Amniotic stem cell (primary cell): Measurements from ENCODE around the gene ZSCAN21.
A peak's percentile ranks its signal among the peaks of the same experiment; 100 is the strongest.

Source experiments
- DNase-seq: peaks from one replicate; lab custom pipeline; 2025; lab: John Stamatoyannopoulos, UW

The ZSCAN21 gene

DNA sequence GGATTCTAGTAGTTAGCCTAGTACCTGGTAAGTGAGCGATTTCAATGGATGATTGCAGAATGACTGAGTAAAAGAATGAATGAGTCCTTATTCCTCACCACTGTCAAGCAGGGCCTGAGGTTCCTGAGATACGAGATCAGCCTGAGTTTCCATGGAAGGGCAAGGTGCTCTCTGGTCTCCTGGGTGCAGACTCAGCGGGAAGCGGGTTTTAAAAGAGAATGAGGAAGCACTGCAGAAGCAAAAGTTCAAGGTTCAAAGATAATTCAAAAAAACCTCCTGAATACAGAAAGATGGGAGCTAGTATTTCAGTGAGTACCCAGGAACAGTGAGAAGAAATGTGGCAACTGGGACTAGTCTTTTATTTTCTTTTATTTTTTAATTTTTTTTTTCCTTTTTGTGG lies 27.6 kb downstream of the ZSCAN21 start:
- no peak for DNase-seq

DNA sequence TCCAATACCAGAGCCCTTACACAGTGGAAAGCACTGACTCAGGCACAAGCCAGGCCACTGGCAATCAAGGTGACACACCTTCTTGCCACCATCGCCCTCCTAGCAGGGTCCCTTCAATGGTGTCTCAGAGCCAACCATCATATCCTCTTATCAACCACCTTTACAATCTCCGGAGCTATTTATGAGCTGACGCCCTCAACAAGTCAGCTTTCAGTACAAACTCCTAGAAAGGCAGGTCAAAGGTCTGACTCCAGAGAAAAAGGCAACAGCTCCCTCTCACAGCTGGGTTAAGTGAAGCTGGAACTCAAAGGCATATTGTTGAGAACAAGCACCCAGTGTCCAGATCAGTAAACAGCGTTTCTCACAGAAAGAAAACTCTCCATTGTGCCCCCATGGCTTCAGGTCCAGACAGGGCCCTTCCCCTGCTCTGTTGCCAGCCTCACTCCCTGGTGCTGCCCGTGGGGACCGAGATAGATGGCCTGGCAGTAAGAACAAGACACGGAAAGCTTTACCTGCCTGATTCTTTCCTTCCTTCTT lies 29.5 kb downstream of the ZSCAN21 start:
- DNase-seq: no peak

DNA sequence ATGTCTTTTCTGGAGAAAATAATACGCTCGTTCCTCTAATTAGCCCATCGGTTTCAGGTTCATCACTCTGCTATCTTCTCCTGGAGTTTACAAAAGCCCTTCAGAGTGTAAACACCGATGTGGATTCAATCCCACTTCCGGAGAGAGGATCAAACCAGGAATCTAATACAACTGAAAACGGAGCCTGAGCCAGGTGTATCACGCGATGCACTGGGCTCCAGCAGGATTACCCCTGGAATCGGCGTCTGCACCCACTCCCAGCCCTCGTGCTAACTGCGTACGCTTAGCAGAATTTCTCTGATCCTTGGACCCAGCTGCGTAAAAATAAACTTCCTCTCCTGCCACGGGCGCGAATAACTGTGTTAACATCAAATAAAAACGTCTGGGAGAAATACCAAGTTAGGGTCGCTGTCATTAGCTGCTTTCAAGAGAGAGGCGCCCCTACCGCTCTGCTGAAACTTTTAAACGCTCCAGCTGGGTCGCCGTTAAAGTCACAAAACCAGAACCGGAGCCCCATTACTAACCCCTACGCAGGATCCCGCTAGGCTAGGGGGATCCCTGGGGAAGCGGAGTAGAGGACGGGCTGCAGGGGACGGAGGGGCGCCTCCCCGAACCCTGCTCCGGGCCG lies 31.4 kb downstream of the ZSCAN21 start:
- no peak for DNase-seq

DNA sequence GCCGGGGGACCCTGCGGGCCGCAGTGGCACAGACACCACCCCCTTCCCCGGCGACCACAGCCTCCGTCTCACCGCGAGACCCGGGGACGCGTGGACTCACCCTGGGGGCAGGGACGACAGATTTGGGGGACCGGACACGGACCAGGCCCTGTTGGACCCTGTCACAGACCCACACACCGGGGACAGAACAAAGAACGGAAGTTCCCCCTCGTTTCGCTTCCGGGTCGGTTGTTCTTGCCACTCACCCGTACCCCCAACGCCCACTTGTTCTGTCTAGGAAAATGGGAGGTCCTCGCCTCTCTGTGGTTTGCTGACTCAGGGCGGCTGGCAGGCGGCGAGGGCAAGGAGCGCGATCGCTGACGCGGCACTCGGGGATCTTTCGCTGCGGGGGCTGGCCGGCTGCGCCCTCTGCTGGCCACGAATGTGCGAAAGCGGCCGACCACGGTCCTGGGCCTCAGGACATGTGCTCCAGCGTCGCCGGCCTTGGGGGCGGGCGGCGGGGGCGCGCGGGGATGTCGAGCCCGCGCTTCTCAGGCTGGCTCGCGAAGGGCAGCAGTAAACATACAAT lies 32.0 kb downstream of the ZSCAN21 start, which contains the start of gene ZNF3:
TSS of gene ZNF3 (minus strand) at position 189 of the 568 bp plus-strand sequence. CDS start 4,366 bp downstream, outside the sequence.
- peak; percentile 98 for DNase-seq

DNA sequence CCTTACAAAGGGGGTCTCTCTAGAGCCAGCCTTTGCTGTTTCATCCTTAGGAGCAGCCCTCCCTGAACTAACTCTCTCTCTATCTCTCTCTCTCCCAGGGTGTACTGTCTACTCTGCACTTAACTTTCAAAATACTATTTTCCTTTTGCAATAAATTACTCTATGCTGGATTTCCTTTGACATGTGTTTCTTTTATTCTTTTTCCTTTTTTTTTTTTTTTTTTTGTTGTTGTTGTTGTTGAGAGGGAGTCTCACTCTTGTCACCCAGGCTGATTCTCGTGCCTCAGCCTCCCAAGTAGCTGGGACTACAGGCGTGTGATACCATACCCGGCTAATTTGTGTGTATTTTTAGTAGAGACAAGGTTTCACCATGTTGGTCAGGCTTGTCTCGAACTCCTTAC lies 33.4 kb downstream of the ZSCAN21 start:
- DNase-seq: no peak

DNA sequence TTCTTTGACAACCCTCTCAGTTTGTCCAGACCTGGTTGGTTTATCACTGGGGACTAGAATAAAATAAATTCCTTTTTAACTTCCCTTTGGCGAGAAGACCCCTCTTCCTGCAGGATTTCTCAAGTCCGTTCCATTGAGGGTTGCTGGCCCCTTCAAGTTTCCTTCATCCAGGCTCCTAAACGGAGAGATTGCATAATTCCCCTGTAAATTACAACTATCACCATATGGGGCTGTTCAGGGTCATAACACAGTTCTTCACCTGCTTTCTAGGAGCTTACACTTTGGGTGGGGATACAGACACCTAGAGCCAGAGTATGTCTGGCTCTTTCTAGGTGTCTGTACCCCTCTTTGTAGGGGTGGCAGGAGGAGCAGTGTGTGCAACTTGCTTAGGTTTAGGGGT lies 35.9 kb downstream of the ZSCAN21 start:
- no peak for DNase-seq

DNA sequence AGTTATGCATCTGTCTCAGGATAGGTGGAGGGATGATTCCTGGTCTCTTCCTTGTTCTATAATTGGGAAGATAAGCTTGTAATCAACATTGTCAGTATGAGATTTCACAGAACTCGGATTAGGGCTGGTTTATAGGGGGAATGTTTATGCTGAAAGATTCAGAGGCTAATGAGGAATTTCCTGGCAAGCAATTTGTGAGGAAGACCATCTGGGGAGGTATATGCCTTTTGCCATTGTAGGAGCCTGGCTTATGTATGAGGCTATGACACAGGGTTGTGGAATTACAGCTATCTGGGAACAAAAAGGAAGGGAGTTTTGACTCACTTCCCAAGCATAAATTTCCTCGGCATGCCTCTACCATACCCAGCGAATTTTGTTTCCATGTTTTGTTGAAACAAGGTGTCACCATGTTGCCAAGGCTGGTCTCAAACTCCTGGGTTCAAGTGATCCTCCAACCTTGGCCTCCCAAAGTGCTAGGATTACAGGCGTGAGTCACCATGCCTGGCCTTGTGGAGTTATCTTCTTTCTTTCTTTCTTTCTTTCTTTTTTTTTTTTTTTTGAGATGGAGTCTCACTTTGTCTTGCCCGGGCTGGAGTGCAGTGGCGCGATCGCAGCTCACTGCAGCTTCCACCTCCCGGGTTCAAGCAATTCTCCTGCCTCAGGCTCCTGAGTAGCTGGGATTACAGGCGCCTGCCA lies 37.6 kb downstream of the ZSCAN21 start:
- peak; percentile 80 for DNase-seq

DNA sequence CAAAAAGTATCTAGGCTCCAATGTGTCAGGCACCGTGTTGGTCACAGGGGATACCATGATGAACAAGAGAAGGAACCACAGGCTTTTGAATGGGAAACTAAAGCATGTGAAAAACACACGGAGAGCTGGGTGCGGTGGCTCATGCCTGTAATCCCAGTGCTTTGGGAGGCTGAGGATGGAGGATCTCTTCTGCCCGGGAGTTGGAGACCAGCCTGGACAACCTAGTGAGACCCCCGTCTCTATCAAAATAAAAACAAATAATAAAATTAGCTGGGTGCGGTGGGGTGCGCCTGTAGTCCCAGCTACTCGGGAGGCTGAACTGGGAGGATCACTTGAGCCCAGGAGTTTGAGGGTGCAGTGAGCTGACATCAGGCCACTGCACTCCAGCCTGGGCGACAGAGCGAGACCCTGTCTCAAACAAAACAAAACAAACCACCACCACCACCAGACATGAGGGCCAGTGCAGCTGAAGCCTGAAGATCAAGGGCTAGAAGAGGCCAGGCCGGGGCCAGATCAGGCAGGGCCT lies 38.6 kb downstream of the ZSCAN21 start:
- no peak for DNase-seq

DNA sequence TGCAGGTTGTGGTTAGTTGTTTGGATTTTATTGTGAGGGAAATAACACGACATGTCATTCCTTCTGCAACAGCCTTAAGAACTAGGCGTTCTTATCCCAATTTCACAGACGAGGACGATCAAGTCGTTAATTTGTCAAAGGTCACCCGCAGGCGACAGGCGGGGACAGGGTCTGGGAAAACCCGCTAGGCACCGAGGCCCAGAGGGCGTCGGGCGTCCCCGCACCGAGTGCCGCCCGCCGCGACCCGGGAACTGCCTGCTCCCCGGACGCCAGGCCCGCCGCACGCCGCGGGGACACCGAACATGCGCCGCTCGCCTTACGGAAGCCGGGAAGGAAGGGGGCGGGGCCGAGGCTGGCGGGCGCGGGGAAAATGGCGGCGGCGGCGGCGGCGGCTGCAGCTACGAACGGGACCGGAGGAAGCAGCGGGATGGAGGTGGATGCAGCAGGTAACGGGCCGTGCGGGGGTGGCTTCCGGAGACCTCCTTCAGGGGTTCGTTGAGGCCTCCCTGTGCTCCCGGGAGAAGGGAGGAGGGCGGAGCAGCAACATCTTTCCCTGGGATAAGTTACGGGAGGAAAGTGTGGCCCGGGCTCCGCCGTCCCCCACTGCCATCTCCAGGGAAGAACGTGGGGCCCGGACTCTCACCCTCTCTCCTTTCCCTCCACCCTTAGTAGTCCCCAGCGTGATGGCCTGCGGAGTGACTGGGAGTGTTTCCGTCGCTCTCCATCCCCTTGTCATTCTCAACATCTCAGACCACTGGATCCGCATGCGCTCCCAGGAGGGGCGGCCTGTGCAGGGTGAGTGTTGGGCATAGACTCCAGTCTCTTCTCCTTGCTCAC lies 39.3 kb downstream of the ZSCAN21 start, which contains the start of gene COPS6:
TSS of gene COPS6 (plus strand) at position 349 of the 837 bp plus-strand sequence. CDS start at position 371, 22 bp downstream.
- DNase-seq: no peak

DNA sequence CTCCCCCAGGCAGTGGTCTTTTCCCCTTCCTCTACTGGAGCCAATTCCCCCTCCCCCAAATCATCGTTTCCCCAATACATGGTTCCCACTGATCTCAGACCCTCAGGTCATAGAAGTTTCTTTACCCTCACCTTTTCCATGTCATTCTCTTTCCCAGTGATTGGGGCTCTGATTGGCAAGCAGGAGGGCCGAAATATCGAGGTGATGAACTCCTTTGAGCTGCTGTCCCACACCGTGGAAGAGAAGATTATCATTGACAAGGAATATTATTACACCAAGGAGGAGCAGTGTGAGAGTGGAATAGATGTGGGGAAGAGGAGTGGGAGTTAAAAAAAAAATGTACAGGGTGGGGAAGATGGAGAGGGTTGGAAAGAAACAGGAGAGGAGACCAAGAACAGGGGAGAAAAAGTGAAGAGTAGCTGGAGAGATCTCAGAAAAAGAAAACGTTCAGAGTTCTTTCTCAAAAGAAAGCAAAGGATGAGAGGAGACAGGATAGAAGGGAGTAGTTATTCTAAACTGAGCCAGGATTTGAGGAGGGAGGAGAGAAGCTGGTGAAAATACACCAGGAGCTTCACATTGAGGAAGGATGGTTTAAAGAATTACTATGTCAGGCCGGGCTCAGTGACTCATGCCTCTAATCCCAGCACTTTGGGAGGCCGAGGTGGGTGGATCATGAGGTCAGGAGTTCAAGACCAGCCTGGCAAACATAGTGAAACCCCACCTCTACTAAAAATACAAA lies 40.1 kb downstream of the ZSCAN21 start:
- no peak for DNase-seq

DNA sequence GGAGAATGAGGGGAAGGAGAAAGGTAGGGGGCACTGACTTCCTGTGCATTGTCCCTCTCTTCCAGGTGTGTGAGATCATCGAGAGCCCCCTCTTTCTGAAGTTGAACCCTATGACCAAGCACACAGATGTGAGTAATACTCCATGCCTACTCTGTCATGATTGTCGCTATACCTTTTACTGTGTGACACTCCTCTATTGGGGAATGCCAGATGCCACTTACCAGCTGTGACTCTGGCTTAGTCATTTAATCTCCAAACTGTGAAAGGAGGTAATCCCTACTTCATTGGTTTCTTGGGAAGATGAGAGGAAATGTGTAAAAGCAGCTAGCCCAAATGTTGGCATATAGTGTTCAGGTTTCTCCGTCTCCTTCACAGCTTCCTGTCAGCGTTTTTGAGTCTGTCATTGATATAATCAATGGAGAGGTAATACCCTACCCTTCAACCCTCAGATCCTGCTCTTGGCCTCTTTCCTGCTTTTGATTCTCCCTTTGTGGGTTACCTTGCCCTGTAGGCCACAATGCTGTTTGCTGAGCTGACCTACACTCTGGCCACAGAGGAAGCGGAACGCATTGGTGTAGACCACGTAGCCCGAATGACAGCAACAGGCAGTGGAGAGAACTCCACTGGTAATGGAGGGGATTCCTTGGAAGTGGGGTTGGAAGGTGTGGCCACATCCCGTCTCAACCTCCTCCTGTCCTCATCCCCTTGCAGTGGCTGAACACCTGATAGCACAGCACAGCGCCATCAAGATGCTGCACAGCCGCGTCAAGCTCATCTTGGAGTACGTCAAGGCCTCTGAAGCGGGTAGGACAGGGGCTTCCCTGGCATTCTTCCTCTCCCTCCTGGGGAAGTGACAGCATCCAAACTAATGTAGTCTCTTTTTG lies 41.2 kb downstream of the ZSCAN21 start:
- DNase-seq: no peak

DNA sequence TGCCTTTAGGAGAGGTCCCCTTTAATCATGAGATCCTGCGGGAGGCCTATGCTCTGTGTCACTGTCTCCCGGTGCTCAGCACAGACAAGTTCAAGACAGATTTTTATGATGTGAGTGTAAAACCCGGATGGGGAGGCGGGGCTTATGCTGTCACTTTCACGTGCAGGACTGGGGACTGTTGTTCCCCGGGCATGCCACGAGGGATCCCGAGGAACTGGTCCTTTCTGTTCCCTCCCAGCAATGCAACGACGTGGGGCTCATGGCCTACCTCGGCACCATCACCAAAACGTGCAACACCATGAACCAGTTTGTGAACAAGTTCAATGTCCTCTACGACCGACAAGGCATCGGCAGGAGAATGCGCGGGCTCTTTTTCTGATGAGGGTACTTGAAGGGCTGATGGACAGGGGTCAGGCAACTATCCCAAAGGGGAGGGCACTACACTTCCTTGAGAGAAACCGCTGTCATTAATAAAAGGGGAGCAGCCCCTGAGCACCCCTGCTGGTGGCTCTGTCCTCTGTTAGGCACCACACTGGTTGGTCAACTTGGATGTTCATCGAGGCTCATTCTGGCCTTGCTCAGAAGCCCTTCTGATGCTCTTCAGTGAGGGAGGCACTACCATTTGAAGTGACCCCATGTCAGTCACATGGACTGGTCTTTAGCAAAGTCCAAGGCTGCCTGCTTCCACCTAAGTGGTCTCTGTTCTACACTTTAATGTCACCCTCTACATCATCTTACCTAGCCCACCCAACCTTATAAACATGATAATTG lies 42.0 kb downstream of the ZSCAN21 start:
- DNase-seq: no peak

DNA sequence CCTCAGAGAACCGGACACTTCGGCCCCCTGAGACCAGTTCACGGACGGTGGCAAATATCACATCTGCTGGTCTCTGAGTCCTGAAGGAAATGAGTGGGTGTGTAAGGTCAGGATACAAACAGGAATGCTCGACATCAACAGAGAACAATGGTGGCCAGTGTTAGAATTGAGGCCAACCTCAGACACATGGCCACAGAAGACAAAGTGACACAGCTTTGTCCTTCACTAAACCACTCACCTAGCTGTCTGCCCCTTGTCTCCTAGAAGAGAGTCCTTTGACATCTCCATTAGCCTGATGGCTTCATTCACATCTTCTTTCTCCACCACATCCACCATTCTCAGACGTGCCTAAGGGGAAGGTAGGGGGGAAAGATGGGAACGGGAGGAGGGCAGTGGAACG lies 43.5 kb downstream of the ZSCAN21 start:
- no peak for DNase-seq

DNA sequence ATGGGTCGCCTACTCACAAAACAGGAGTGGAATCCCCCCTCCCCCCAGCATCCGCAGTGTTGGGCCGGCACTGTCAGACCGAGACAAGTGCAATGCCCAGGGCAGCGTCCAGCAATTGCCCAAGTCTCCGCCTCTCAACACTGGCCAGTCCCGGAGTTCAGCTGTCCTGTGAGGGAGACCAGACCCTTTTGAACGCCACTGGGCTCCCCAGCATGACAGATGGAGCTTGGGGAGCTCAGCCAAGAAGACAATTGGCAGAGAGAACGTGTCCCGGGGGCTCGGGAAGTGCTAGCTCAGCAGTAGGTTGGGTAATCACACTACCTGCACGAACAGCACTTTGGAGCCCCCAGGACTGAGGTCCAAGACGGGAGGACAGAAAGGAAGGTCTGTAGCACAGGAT lies 43.9 kb downstream of the ZSCAN21 start:
- DNase-seq: no peak

DNA sequence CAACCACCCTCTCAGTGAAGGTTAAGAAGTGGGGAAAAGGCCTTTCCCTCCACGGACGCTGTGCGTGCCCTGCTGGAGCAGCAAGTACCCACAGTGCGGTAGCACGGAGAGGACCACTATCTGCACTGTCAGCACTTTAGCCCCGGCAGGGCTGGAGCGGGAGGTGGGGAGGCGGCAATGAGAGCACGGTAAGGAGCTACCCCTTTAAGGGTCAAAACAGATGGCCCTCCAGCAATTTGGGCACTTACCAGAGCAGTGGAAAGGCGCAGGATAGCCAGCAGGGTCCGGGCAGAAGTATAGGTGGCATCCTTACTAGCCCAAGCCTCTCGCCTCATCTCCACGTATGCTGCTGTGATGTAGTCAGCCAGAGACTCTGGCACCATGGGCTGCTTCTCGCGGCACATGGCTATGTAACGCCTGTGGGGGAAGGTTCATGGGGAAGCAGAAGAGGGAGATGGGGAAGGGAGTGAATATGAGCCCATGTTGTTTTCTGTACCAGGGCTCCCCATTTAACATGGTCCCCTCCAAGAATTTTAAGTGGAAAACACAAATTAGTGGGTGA lies 44.4 kb downstream of the ZSCAN21 start:
- no peak for DNase-seq

DNA sequence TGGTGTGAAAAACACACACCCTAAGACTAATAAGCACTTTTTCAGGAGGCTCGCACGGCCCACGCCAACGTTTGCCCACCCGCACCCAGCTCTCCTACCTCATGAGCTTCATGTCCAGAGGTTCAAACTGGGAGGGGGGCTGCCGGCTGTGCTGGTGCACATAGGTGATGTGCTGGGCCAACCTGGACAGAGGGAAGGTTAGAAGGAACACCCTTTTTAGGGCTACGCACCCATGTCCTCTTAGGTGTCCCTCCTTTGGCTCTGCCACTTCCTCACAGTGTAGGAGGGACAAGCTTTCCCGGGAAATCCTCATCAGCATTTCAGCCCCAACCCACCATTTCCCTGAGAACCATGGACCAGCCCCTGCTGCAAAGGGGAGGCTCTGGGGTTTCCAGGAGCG lies 45.7 kb downstream of the ZSCAN21 start:
- no peak for DNase-seq

DNA sequence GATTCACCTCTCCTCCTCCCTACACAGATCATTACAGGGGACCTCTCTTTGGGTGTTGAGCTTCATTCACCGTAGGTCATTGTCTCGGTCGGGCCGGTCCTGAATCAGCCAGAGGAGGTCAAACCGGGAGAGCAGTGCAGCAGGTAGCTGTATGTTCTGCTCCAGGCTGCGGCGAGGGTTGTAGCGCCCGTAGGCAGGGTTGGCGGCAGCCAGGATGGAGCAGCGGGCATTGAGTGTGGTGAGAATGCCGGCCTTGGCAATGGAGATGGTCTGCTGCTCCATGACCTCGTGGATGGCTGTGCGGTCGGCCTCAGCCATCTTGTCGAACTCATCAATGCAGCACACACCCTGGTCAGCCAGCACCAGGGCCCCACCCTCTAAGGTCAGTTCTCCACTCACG lies 46.1 kb downstream of the ZSCAN21 start:
- no peak for DNase-seq

DNA sequence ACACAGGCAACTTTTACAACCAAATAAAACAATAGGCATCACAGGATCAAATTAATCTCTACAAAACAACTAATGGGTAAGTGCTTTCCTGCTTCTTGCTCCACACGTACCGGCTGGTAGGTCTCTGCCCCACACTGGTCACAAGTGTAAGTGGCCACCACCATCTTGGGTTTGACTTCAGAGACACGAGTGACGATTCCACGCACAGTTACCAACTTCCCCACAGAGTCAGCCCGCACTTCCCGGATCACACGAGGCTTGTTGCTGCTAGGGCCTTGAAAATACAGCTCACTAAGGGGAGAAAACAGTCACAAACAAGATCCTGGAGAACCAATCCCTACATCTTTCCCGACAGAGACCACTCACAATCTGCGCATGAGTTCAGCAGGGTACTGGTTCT lies 49.3 kb downstream of the ZSCAN21 start:
- no peak for DNase-seq

DNA sequence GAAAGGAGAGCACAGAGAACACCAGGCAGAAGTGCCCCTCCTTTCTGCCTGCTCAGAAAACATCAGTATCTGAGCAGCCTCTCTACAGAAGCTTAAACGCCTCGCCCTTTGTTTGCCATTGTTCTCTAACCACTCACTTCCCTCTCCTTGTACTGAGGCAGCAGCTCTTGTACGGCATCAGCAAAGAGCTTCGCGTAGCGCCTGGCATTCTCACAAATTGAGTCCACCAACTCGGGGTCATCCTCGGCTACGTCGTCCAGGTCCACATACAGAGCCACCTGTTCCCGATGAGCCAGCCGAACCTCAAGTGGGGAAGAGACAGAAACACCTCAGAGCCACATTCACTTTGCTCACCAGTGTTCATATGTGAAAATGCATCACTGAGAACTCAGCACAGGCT lies 49.9 kb downstream of the ZSCAN21 start:
- DNase-seq: no peak
